Measurements from ENCODE around the gene PHAF1. TPM values are rescaled to one million over a fixed set of nuclear protein-coding genes. Genes with fewer than 3 reads are reported as not detected.
A peak's percentile ranks its signal among the peaks of the same experiment; 100 is the strongest.

PHAF1 gene
- total RNA-seq, 1 donor from 2014 or later: 24.6 TPM

GRCh38 chr16:67188323-67188722 lies 78.6 kb downstream of the PHAF1 start:
- DNase-seq (ENCODE audit: low read depth): no peak
- Histone ChIP-seq H3K27me3 (ENCODE audit: control insufficient read depth, insufficient read depth, low read length) (peaks cover 6% of the 10 kb centered on the region), H3K4me3 (ENCODE audit: low read depth, low read length) (no peak overlapping the region), H3K36me3 (ENCODE audit: control insufficient read depth, insufficient read depth, low read length) (no peaks in the 10 kb centered on the region)
- TF ChIP-seq CTCF (IDR thresholded peaks at IDR 0.05; ENCODE audit: insufficient read depth, low read length, poor library complexity, severe bottlenecking): no peak

GRCh38 chr16:67188798-67189197 lies 79.1 kb downstream of the PHAF1 start:
- no peak for DNase-seq (ENCODE audit: low read depth)
- H3K4me3 ChIP-seq (ENCODE audit: low read depth, low read length): no peak overlapping the region
- no peak for TF ChIP-seq CTCF (IDR thresholded peaks at IDR 0.05; ENCODE audit: insufficient read depth, low read length, poor library complexity, severe bottlenecking)
- no peaks in the 10 kb centered on the region for H3K36me3 ChIP-seq (ENCODE audit: control insufficient read depth, insufficient read depth, low read length)
- peaks cover 6% of the 10 kb centered on the region for H3K27me3 ChIP-seq (ENCODE audit: control insufficient read depth, insufficient read depth, low read length)

DNA sequence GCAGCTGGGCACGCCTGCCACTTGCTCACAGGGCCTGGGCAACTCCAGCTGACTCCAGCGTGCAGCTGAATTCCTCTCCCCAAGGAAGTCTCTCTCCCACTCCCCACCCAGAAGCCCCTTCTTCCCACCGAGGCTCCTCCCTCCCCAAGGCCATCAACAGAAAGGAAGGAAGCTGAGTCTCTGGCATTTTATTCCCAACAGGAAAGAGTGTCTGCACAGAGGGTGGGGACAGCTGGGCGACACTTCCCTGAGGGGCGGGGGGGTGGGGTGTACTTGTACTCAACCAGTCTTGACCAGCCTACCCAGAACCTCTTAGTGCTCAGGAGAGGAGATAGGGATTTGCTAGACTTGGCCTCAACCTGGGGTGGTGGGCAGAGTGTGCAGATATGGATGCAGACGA lies 80.3 kb downstream of the PHAF1 start, which contains the start of gene EXOC3L1:
Gene EXOC3L1, minus strand, starts transcription at position 96 of the 400 bp plus-strand sequence. CDS start 460 bp downstream, outside the sequence.
- DNase-seq (ENCODE audit: low read depth): no peak
- TF ChIP-seq CTCF (IDR thresholded peaks at IDR 0.05; ENCODE audit: insufficient read depth, low read length, poor library complexity, severe bottlenecking): no peak
- peaks cover 2% of the 10 kb centered on the region for H3K27me3 ChIP-seq (ENCODE audit: control insufficient read depth, insufficient read depth, low read length)
- H3K4me3 ChIP-seq (ENCODE audit: low read depth, low read length): no peak within 1 kb of the TSS
- no peaks in the 10 kb centered on the region for H3K36me3 ChIP-seq (ENCODE audit: control insufficient read depth, insufficient read depth, low read length)

GRCh38 chr16:67190448-67191399 lies 81.0 kb downstream of the PHAF1 start:
- Histone ChIP-seq H3K36me3 (ENCODE audit: control insufficient read depth, insufficient read depth, low read length) (no peaks in the 10 kb centered on the region), H3K27me3 (ENCODE audit: control insufficient read depth, insufficient read depth, low read length) (no peaks in the 10 kb centered on the region), H3K4me3 (ENCODE audit: low read depth, low read length) (no peak overlapping the region)
- TF ChIP-seq CTCF (IDR thresholded peaks at IDR 0.05; ENCODE audit: insufficient read depth, low read length, poor library complexity, severe bottlenecking): no peak
- no peak for DNase-seq (ENCODE audit: low read depth)

GRCh38 chr16:67191411-67191994 lies 81.8 kb downstream of the PHAF1 start:
- no peak for TF ChIP-seq CTCF (IDR thresholded peaks at IDR 0.05; ENCODE audit: insufficient read depth, low read length, poor library complexity, severe bottlenecking)
- no peaks in the 10 kb centered on the region for H3K27me3 ChIP-seq (ENCODE audit: control insufficient read depth, insufficient read depth, low read length)

More at GRCh38 chr16:67191411-67191994, 81.8 kb downstream of the PHAF1 start:
- Histone ChIP-seq H3K36me3 (ENCODE audit: control insufficient read depth, insufficient read depth, low read length) (peaks cover 2% of the 10 kb centered on the region), H3K4me3 (ENCODE audit: low read depth, low read length) (peak overlapping the region; percentile 31)
- DNase-seq (ENCODE audit: low read depth): no peak

Measured in kidney epithelial cell (primary cell).